GM20000 (cell line): ENCODE data around the gene SLC30A7.

Source experiments
- DNase-seq: peaks from one replicate; pipeline ENCODE4 v3.0.0; 2012; ENCODE audit warnings: low spot score
- CTCF ChIP-seq: IDR thresholded peaks from 2 replicates; pipeline ENCODE4 v1.5.1; 2012; ENCODE audit warnings: mild to moderate bottlenecking, control low read depth; ENCODE audit errors: extremely low read depth, missing control alignments

SLC30A7 gene

GRCh38 chr1:100989306-100990077 is 93.6 kb downstream of the SLC30A7 start:
- no peak for TF ChIP-seq CTCF
- no peak for DNase-seq

- no peak for TF ChIP-seq CTCF
- no peak for DNase-seq
Measured at GRCh38 chr1:100995198-100995988, 99.5 kb downstream of the SLC30A7 start.

- no peak for TF ChIP-seq CTCF
- DNase-seq: no peak
Measured at GRCh38 chr1:100998426-100998825, 102.5 kb downstream of the SLC30A7 start.

GRCh38 chr1:101000131-101000873 is 104.4 kb downstream of the SLC30A7 start:
- no peak for DNase-seq
- TF ChIP-seq CTCF: no peak

- TF ChIP-seq CTCF: no peak
- no peak for DNase-seq
Measured at GRCh38 chr1:101002551-101002950, 106.7 kb downstream of the SLC30A7 start.

- no peak for DNase-seq
- no peak for TF ChIP-seq CTCF
Measured at GRCh38 chr1:101003012-101003650, 107.2 kb downstream of the SLC30A7 start.

GRCh38 chr1:101004061-101004460 is 108.2 kb downstream of the SLC30A7 start:
- no peak for DNase-seq
- TF ChIP-seq CTCF: no peak
